HEK293T (cell line): Measurements from ENCODE around the gene ZNF333.

Experiments
- ARNT ChIP-seq: fragments of 450-650 bp; IDR thresholded peaks from 2 replicates; pipeline ENCODE4 v1.6.1; 2017; ENCODE audit warnings: mild to moderate bottlenecking
- BHLHE40 ChIP-seq: fragments of 450-650 bp; IDR thresholded peaks from 2 replicates; pipeline ENCODE4 v1.6.1; 2016; ENCODE audit warnings: mild to moderate bottlenecking, moderate library complexity, borderline replicate concordance
- ELF4 ChIP-seq: fragments of 450-650 bp; IDR thresholded peaks from 2 replicates; pipeline ENCODE4 v1.6.1; 2017; ENCODE audit warnings: antibody characterized with exemption
- FOXM1 ChIP-seq: fragments of 450-650 bp; IDR thresholded peaks from 2 replicates; pipeline ENCODE4 v1.6.1; 2017; ENCODE audit warnings: mild to moderate bottlenecking, borderline replicate concordance
- L3MBTL2 ChIP-seq: fragments of 450-650 bp; conservative IDR thresholded peaks from 2 replicates; pipeline ENCODE4 v1.6.1; 2016; ENCODE audit warnings: mild to moderate bottlenecking
- SP1 ChIP-seq: fragments of 450-650 bp; IDR thresholded peaks from 2 replicates; pipeline ENCODE4 v1.6.1; 2017
- TF ChIP-seq, protein P1 (sequence below): fragments of 450-650 bp; IDR thresholded peaks from 2 replicates; pipeline ENCODE4 v1.6.1; 2016

DNA sequence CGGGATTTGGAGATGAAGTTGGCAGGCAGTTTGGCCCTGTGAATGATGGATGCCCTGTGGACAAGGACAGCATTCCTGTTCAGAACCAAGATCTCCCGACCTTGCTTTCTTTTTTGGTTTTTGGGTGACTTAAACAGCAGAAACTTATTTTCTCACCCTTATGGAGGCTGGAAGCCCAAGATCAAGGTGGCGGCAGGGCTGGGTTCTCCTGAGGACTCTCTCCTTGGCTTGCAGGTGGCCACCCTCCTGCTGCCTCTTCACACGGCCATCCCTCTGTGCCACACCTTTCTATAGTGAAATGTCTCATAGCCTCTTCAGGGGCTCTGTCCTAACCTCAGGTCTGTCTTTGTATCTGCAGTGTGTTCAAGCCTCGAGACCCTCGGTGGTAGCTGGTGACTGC lies 14.0 kb downstream of the ZNF333 start:
- TF ChIP-seq ELF4: no peak
- TF ChIP-seq ARNT: no peak
- TF ChIP-seq, protein P1, sequence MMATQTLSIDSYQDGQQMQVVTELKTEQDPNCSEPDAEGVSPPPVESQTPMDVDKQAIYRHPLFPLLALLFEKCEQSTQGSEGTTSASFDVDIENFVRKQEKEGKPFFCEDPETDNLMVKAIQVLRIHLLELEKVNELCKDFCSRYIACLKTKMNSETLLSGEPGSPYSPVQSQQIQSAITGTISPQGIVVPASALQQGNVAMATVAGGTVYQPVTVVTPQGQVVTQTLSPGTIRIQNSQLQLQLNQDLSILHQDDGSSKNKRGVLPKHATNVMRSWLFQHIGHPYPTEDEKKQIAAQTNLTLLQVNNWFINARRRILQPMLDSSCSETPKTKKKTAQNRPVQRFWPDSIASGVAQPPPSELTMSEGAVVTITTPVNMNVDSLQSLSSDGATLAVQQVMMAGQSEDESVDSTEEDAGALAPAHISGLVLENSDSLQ: no peak
- no peak for TF ChIP-seq BHLHE40
- TF ChIP-seq FOXM1: no peak
- no peak for TF ChIP-seq L3MBTL2
- TF ChIP-seq SP1: no peak
